ENCODE measurements around the gene DGUOK. TPM values are rescaled to one million over a fixed set of nuclear protein-coding genes. Genes with fewer than 3 reads are reported as not detected.

Gene DGUOK
- total RNA-seq, 1 donor: 46.0 TPM

DNA sequence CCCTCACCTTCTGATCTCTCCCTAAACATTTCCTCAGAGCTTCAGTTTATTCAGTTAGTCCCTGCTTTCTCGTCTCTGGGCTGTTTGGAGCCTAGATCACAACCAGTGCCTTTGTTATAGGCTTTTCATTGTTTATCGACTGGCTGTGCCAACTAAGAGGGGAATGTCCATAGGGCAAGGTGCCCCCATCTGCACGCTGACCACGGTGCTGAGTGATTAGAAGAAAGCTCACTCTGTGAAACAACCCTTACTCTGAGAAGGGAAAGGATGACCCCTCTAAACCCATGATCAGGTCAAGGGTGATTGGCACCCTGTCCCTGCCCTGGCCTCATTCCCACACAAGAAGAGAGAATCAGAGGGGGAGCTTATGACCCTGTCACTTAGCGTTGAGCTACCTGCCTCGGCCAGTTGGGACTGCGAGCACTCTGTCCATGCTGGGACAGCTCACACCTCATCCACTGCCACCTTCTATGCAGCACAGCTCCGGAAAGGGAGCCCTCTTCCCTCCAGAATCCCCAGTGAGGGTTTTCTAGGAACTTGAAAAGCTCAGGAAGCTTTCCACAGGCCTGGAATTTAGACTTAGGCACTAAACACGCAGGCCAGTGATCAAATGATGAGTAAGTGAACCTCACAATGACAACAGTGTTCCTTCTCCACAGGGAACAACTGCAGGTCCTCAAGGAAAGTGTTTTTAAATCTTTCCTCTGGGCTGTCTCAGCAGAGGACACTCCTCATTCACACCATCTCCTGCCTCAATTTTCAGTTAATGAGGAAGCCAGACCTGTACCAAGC is 36.2 kb upstream of the DGUOK start:
- DNase-seq (ENCODE audit: insufficient read length, low spot score, missing footprints): no peak
- peaks cover 2% of the 10 kb centered on the region for H4K20me1 ChIP-seq (ENCODE audit: insufficient read depth, low read length)
- H2AFZ ChIP-seq (ENCODE audit: low read length): no peak overlapping the region
- no peak overlapping the region for H3K4me3 ChIP-seq (ENCODE audit: insufficient read depth, low read length)
- no peaks in the 10 kb centered on the region for H3K4me1 ChIP-seq (ENCODE audit: insufficient read depth, low read length)
- H3K27me3 ChIP-seq (ENCODE audit: insufficient read depth, low read length): peaks cover 66% of the 10 kb centered on the region
- no peaks in the 10 kb centered on the region for H3K36me3 ChIP-seq (ENCODE audit: insufficient read depth, low read length)
- no peaks in the 10 kb centered on the region for H3K79me2 ChIP-seq (ENCODE audit: insufficient read depth, low read length)
- H3K4me2 ChIP-seq (ENCODE audit: insufficient read depth, low read length): no peak overlapping the region
- no peak overlapping the region for H3K27ac ChIP-seq (ENCODE audit: low read depth, low read length)
- TF ChIP-seq, protein P1, sequence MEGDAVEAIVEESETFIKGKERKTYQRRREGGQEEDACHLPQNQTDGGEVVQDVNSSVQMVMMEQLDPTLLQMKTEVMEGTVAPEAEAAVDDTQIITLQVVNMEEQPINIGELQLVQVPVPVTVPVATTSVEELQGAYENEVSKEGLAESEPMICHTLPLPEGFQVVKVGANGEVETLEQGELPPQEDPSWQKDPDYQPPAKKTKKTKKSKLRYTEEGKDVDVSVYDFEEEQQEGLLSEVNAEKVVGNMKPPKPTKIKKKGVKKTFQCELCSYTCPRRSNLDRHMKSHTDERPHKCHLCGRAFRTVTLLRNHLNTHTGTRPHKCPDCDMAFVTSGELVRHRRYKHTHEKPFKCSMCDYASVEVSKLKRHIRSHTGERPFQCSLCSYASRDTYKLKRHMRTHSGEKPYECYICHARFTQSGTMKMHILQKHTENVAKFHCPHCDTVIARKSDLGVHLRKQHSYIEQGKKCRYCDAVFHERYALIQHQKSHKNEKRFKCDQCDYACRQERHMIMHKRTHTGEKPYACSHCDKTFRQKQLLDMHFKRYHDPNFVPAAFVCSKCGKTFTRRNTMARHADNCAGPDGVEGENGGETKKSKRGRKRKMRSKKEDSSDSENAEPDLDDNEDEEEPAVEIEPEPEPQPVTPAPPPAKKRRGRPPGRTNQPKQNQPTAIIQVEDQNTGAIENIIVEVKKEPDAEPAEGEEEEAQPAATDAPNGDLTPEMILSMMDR (IDR thresholded peaks at IDR 0.05; ENCODE audit: extremely low read depth, low read depth, low read length): no peak
- H3K9me3 ChIP-seq (ENCODE audit: low read depth, low read length): no peaks in the 10 kb centered on the region

DNA sequence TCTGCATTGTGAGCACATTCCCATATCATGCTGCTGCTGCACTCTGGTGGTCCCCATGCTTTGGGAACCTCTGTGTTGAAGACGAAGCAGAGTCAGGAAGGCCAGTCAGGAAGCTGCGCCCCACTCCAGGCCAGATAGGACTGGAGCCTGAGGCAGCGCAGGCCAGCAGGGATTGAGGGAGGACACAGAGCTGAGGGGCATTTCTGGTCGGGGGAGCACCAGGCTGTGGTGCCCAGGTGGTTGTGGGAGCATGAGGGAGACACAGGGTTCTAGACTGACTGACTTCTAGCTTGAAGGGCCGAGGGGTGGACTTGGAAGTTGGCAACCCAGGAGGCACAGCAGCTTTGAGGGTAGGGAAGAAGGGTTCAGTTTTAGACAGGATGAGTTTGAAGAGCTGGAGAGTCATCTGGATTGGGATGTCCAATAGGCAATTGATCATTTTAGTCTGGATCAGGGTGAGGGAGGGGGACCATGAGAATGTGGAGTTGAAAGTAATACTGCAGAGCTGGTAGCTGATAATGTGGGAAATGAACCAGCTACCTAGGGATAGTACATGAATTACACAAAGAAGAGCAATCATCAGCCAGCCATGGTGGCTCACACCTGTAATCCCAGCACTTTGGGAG is 35.3 kb upstream of the DGUOK start:
- no peaks in the 10 kb centered on the region for H3K36me3 ChIP-seq (ENCODE audit: insufficient read depth, low read length)
- H3K9me3 ChIP-seq (ENCODE audit: low read depth, low read length): no peaks in the 10 kb centered on the region
- TF ChIP-seq, protein P1 (IDR thresholded peaks at IDR 0.05; ENCODE audit: extremely low read depth, low read depth, low read length): no peak
- no peaks in the 10 kb centered on the region for H3K79me2 ChIP-seq (ENCODE audit: insufficient read depth, low read length)
- peaks cover 2% of the 10 kb centered on the region for H4K20me1 ChIP-seq (ENCODE audit: insufficient read depth, low read length)
- H2AFZ ChIP-seq (ENCODE audit: low read length): no peak overlapping the region
- no peak overlapping the region for H3K4me2 ChIP-seq (ENCODE audit: insufficient read depth, low read length)
- H3K27me3 ChIP-seq (ENCODE audit: insufficient read depth, low read length): peaks cover 61% of the 10 kb centered on the region
- peaks cover 3% of the 10 kb centered on the region for H3K4me1 ChIP-seq (ENCODE audit: insufficient read depth, low read length)
- no peak overlapping the region for H3K4me3 ChIP-seq (ENCODE audit: insufficient read depth, low read length)
- H3K27ac ChIP-seq (ENCODE audit: low read depth, low read length): no peak overlapping the region
- DNase-seq (ENCODE audit: insufficient read length, low spot score, missing footprints): no peak

DNA sequence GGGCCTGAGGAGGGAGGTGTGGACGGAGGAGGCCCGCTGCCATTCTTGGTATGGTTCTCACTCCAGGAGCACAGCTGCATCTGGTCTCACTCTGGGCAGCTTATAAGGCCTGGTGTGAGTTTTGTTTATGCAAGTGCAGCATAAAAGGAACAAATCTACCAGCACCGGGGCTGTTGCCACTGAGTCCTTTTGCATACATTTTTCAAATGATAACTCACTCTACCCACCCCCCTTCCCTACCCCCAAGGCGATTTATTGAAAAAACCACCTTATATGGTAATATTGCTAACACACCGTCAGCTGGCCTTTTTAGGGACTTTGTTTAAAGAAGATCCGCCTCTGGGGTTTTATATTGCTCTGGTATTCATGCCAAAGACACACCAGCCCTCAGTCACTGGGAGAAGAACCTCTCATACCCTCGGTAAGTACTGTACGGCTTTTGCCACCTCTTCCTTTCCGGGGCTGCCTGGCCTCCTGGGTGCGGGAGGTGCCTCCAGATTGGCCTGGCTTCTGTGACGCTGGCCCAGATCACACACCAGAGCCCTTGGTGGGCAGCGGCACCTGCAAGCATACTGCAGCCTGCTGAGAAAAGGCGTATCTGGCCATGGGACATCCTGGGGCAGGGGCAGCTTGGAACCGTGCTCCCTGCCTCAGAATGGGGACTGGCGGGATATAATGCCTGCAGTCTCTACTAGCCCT is 33.9 kb upstream of the DGUOK start, which contains the start of gene ACTG2:
TSS of gene ACTG2 (plus strand) at position 378 of the 699 bp plus-strand sequence. CDS start 8,304 bp downstream, outside the sequence.
- Histone ChIP-seq H3K4me2 (ENCODE audit: insufficient read depth, low read length) (no peak within 1 kb of the TSS), H3K9me3 (ENCODE audit: low read depth, low read length) (no peaks in the 10 kb centered on the region), H2AFZ (ENCODE audit: low read length) (no peak within 1 kb of the TSS), H3K27me3 (ENCODE audit: insufficient read depth, low read length) (peaks cover 64% of the 10 kb centered on the region), H3K4me3 (ENCODE audit: insufficient read depth, low read length) (no peak within 1 kb of the TSS), H3K79me2 (ENCODE audit: insufficient read depth, low read length) (no peaks in the 10 kb centered on the region), H3K36me3 (ENCODE audit: insufficient read depth, low read length) (no peaks in the 10 kb centered on the region), H3K27ac (ENCODE audit: low read depth, low read length) (no peak within 1 kb of the TSS), H3K4me1 (ENCODE audit: insufficient read depth, low read length) (peaks cover 13% of the 10 kb centered on the region), H4K20me1 (ENCODE audit: insufficient read depth, low read length) (peaks cover 2% of the 10 kb centered on the region)
- DNase-seq (ENCODE audit: insufficient read length, low spot score, missing footprints): no peak
- TF ChIP-seq, protein P1 (IDR thresholded peaks at IDR 0.05; ENCODE audit: extremely low read depth, low read depth, low read length): no peak
